ENCODE data around the gene STOX1. TPM values are rescaled to one million over a fixed set of nuclear protein-coding genes. Genes with fewer than 3 reads are reported as not detected.

STOX1 gene
- polyA plus RNA-seq, 1 donor (not counting 4 experiments of a cell fraction or from before 2014, with no cell fraction given), result 0.14 TPM

GRCh38 chr10:68899186-68899745 lies 71.9 kb downstream of the STOX1 start:
- Histone ChIP-seq H4K20me1 (ENCODE audit: control insufficient read depth, extremely low read depth, insufficient read depth, low read length) (no peaks in the 10 kb centered on the region), H3K79me2 (ENCODE audit: control insufficient read depth, insufficient read depth, low read length) (peaks cover 30% of the 10 kb centered on the region), H2AFZ (ENCODE audit: control insufficient read depth, low read length) (no peak overlapping the region), H3K4me1 (ENCODE audit: control insufficient read depth, extremely low read depth, insufficient read depth, low read length) (peaks cover 10% of the 10 kb centered on the region), H3K9ac (ENCODE audit: control insufficient read depth, extremely low read depth, insufficient read depth, low read length) (no peak overlapping the region), H3K27me3 (ENCODE audit: control insufficient read depth, extremely low read depth, insufficient read depth, low read length) (no peaks in the 10 kb centered on the region), H3K4me3 (ENCODE audit: control insufficient read depth in 2 of 3, extremely low read depth in 1 of 3, insufficient read depth in 2 of 3, low read depth in 1 of 3, low read length in 3 of 3) (no peak overlapping the region), H3K36me3 (ENCODE audit: control insufficient read depth in 2 of 2, extremely low read depth in 1 of 2, insufficient read depth in 2 of 2, low read length in 2 of 2) (peaks cover 2 to 3% of the 10 kb centered on the region in 2 experiments), H3K9me3 (ENCODE audit: control insufficient read depth, low read depth, low read length) (no peaks in the 10 kb centered on the region), H3K27ac (ENCODE audit: control insufficient read depth, insufficient read depth, low read length) (no peak overlapping the region), H3K4me2 (ENCODE audit: control insufficient read depth, extremely low read depth, insufficient read depth, low read depth, low read length) (no peak overlapping the region), H3K9me1 (ENCODE audit: control insufficient read depth, extremely low read depth, insufficient read depth, low read length) (no peaks in the 10 kb centered on the region)
- TF ChIP-seq CTCF (optimal IDR thresholded peaks at IDR 0.05 in 1 of 3, IDR thresholded peaks at IDR 0.05 in 1 of 3, conservative IDR thresholded peaks at IDR 0.05 in 1 of 3; ENCODE audit: extremely low read depth in 1 of 3, insufficient read depth in 2 of 3, low read length in 3 of 3), result no peak
- TF ChIP-seq EZH2 (IDR thresholded peaks at IDR 0.05; ENCODE audit: low read length), result no peak
- dilution Hi-C loops (cut with MboI; ENCODE audit: extremely low pct_ligation_motif_present, low sequenced_read_pairs), result no loop called here
- DNase-seq (ENCODE audit: low read depth, low spot score) (no peak), FAIRE-seq (no peak)

- H3K9me3 ChIP-seq (ENCODE audit: control insufficient read depth, low read depth, low read length), result no peaks in the 10 kb centered on the region
- H3K4me1 ChIP-seq (ENCODE audit: control insufficient read depth, extremely low read depth, insufficient read depth, low read length), result peaks cover 10% of the 10 kb centered on the region
- peaks cover 3 to 4% of the 10 kb centered on the region in 2 experiments for H3K36me3 ChIP-seq (ENCODE audit: control insufficient read depth in 2 of 2, extremely low read depth in 1 of 2, insufficient read depth in 2 of 2, low read length in 2 of 2)
These were observed 73.2 kb downstream of the STOX1 start for GRCh38 chr10:68900427-68901104.

More at GRCh38 chr10:68900427-68901104, 73.2 kb downstream of the STOX1 start:
- Histone ChIP-seq H3K9me1 (ENCODE audit: control insufficient read depth, extremely low read depth, insufficient read depth, low read length) (no peaks in the 10 kb centered on the region), H3K9ac (ENCODE audit: control insufficient read depth, extremely low read depth, insufficient read depth, low read length) (peak overlapping the region; percentile 95), H2AFZ (ENCODE audit: control insufficient read depth, low read length) (peak overlapping the region; percentile 99), H4K20me1 (ENCODE audit: control insufficient read depth, extremely low read depth, insufficient read depth, low read length) (no peaks in the 10 kb centered on the region), H3K4me2 (ENCODE audit: control insufficient read depth, extremely low read depth, insufficient read depth, low read depth, low read length) (peak overlapping the region; percentile 91), H3K27me3 (ENCODE audit: control insufficient read depth, extremely low read depth, insufficient read depth, low read length) (no peaks in the 10 kb centered on the region), H3K4me3 (ENCODE audit: control insufficient read depth in 2 of 3, extremely low read depth in 1 of 3, insufficient read depth in 2 of 3, low read depth in 1 of 3, low read length in 3 of 3) (peak overlapping the region; percentile 85 to 96 (median 94)), H3K27ac (ENCODE audit: control insufficient read depth, insufficient read depth, low read length) (peak overlapping the region; percentile 94), H3K79me2 (ENCODE audit: control insufficient read depth, insufficient read depth, low read length) (peaks cover 42% of the 10 kb centered on the region)
- DNase-seq (ENCODE audit: low read depth, low spot score) (no peak), FAIRE-seq (no peak)
- TF ChIP-seq EZH2 (IDR thresholded peaks at IDR 0.05; ENCODE audit: low read length) (no peak), CTCF (optimal IDR thresholded peaks at IDR 0.05 in 1 of 3, IDR thresholded peaks at IDR 0.05 in 1 of 3, conservative IDR thresholded peaks at IDR 0.05 in 1 of 3; ENCODE audit: extremely low read depth in 1 of 3, insufficient read depth in 2 of 3, low read length in 3 of 3) (no peak)
- dilution Hi-C loops (cut with MboI; ENCODE audit: extremely low pct_ligation_motif_present, low sequenced_read_pairs), result no loop called here

All from keratinocyte (primary cell).